GM21381 (cell line): Measurements from ENCODE around the gene PARP1.

Experiments
- ATAC-seq: cut with Tn5 transposase; IDR thresholded peaks from one replicate; pipeline ENCODE4 v1.9.1; 2021; ENCODE audit warnings: mild to moderate bottlenecking, moderate library complexity; ENCODE audit not compliant: unreplicated experiment

The PARP1 gene

DNA sequence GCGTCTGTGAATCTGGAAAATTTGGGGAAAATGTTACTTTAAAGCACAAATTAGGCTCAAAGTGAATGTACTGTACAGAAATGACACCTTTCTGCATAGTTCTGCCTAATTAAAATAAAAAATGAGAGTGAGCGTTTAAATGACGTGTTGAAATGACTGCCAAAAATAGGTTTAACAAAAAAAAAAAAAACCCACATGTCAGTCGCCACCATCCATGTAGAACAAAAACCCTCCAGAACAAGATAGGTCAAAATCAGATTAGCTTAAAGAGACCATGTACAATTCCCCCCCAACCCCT, 745 bp downstream of the PARP1 start:
- ATAC-seq, result no peak

DNA sequence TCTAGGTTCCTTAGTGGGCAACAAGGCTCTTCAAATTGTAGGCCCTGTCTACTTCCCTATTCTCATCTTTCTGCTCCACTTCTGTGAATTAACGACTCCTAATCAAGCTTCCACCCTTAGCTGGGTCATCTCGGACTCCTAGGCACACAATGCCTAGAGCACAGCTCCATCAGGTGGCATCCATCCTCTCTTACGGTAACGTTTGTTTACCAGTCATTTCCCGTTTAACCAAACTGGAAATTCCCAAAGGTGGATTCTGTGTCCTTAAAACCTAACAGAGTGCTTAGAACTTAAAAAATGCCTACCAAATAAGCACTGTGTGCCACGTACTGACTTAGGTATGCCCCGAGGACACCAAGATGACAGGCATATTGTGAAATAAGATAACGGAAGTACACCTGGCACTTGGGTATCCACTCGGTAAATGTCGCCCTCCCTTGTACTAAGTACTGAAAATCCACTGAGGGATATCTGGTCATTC, 1.5 kb downstream of the PARP1 start:
- no peak for ATAC-seq

DNA sequence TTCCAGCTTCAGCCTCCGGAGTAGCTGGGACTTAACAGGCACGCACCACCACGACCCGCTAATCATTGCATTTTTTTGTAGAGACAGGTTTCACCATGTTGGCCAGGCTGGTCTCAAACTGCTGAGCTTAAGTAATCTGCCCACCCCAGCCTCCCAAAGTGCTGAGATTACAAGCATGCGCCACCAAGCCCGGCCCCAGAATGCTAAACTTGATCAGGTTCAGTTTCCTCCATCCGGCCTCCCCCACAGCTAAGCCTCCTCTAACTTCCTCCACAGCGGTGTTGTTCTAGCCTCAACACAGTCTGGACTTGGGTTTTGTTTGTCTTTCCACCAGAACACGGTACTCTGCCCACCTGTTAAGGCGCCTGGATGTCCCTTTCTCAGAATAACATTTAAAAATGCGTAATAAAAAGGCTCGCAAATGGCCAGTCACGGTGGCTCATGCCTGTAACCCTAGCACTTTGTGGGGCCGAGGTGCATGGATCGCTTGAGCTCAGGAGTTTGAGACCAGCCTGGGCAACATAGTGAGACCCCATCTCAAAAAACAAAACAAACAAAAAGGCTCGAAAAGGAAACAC, 2.4 kb downstream of the PARP1 start:
- no peak for ATAC-seq

DNA sequence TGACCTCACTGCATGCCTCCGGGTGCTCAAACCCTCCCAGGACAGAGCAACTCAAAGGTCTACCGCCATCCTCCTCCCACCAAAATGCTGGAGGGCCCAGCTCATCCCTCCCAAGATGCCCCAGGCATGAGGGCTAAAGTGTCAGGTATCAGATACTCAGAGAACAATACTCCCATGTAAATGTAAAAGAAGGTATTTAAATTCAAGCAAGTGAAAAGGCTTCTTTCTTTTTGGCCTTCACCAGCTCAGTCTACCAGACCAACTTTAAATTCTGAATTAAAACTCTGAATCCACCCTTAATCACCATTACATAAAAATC, 3.0 kb downstream of the PARP1 start:
- no peak for ATAC-seq

DNA sequence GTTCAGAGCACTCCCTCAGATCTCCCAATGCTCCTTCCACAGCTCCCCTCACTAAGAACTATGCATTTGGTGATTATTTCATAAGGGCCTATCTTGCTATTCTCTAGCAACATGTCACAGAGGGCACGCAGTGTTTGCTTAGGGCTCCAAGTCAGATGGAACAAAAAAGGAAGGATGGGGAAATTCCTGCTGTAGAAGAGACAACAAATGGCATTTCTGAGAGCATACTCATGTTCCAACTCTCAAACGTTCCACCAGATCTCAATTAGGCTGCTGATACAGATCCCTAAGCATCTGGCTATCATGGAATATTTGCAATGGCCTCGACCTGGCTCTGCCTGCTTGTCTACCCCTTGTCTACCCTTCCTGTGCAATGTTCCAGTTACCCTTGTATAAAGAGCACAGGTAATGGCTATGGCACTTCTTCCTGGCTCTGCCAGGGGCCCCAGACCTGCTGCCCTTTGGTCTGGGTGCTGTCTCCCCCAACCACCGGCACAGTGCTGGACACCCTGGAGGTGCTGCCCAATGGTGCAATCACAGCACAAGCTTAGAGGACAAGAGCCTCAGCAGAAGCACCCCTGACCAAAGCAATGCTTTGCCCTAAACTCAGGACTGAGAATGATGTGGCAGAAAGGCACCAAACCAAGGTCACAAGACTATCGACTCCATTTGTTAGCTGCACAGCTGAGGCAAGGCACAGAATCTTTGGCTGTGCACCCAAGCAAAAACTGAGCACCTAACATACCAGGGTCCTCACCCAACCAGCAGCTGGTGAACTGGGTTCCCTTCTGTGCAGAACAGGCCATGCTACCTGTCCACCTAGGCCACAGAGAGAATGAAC, 3.6 kb downstream of the PARP1 start:
- no peak for ATAC-seq

DNA sequence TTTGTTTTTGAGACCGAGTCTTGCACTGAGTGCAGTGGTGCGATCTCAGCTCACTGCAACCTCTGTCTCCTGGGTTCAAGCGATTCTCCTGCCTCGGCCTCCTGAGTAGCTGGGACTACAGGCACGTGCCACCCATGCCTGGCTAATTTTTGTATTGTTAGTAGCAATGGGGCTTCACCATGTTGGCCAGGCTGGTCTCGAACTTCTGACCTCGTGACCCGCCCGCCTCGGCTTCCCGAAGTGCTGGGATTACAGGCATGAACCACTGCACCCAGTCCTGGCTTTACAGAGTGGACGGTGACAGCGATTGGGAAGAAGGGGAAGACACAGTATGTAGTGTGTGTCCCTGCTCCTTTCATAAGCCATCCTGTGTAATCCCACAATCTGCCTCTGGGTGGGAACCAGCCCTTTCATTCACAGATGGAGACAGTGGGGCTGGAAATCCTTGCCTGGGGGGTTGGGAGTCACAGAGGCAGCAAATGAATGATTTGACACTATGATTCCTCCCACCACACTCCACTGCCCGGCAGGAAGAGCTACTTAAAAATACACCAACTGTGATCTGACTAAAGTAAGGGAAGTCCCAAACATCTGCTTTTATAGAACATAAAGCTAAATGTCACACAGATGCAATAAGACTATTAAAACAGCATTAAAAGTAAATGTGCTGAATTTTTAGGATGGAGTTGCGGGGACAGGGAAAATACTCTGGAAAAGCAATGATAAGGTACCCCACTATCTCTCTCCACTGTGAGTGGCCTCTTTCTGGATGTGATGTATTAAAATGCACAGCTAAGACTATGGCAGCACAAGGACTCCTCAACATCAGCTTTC, 4.5 kb downstream of the PARP1 start:
- ATAC-seq, result no peak

DNA sequence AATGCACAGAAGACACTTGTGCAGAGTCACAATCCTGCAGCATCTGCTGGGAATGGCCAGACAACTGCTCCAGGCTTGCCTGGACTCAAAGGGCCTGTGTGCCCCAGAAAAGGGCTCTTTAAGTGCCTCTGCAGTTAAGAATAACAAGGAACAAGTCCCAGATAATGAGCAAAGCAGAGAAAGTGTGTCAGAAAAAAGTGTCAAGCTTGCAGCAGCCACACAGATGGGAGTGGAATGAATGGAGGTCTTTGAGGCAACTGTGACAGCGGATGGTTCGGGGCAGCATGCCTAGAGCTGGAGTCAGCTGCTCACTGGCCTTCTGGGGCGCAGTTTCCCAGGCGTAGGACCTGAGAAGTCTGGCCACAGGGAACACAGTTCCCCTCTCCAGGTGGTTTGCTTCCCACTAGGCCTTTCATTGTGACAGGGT, 5.1 kb downstream of the PARP1 start:
- no peak for ATAC-seq

DNA sequence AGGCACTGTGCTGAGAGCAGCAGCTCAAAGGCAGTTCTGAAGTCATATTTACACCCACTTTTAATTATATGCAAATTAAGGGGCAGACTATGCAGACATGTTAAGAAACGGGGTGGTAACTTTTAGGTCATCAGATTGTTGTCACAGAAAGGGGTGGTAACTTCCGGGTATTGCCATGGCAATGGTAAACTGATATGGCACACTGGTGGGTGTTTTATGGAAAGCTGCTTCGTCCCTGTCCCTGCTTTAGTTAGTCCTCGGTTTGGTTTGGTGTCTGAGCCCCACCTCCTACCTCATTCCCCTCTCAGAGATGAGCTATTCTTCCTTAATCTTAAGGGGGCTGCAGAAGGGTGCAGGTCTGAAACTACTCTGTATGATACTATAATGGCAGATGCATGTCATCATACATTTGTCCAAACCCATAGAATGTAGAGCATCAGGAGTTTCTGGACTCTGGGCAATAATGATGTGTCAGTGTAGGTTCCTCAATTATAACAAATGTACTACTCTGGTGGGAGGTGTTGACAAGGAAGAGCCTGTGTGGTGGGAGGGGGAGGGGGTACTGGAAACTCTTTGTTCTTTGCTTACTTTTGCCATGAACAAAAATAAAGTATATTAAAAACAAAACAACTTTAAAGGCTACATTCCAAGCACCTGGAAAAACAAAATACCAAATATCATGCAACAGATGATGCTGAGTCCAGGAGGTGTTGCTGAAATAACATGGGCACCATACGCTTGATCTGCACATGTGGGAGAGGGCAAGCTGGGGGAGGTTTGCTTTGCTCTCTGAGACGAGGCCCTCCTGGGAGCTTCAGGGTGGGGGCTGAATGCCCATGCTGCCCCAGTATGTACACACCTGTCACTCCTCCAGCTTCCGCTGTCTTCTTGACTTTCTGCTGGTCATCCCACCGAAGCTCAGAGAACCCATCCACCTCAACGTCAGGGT, 6.3 kb downstream of the PARP1 start:
- ATAC-seq, result no peak

DNA sequence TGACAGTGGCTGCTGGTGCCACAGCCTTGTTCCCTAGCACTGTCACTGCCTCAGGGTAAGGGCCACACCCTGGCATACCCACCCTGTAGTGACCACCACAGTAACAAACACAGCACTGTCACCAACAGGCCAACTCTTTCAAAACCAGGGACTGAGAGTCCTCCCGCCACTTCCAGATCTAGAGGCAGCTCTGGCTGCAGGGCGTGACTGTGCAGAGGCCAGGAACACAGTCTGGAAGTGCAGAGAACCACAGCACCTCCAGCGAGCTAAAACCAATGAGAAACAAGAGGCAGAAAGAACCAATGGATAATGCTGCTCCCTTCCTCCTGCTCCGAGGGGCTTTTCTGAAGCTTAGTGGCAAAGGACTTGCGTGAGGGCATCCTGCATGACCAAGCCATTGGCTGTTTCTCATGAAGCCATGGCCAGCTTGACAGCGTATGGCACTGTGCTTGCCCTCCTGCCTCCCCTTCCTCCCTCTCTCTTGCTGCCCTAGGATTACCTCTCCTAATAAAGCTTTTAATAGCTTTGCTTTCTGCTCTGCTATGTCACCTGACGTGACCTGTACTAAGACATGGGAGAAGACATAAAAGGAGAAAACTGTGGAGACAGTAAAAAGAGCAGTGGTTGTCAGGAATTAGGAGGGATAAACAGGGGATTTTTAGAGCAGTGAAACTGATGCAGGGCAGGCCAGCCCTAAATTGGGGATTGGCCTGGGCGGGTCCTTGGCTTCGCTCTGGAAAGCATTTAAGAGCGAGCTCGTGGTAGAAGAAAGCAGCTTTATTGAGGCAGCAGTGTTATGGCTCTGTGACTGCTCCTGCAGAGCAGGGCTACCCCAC, 7.2 kb downstream of the PARP1 start:
- ATAC-seq, result no peak

DNA sequence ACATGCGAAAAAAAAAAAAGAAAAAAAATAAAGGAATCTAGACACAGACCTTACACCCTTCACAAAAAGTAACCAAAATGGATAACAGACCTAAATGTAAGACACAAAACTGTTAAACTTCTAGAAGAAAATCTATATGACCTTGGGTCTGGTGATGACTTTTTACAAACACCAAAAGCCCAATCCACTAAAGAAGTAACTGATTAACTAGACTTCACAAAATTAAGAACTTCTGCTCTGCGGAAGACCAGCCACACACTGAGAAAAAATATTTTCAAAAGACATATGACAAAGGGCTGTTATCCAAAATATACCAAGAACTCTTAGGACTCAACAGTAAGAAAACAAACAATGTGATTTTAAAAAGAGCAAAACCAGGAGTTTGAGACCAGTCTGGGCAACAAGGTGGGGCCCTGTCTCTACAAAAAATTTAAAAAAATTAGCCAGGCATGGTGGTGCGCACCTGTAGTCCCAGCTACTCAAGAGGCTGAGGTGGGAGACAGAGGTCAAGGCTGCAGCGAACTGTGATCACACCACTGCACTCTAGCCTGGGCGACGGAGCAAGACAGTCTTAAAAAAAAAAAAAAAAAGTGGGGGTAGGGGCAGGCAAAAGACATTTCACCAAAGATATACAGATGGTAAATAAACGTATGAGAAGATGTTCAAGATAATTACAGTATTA, 9.8 kb downstream of the PARP1 start:
- no peak for ATAC-seq

DNA sequence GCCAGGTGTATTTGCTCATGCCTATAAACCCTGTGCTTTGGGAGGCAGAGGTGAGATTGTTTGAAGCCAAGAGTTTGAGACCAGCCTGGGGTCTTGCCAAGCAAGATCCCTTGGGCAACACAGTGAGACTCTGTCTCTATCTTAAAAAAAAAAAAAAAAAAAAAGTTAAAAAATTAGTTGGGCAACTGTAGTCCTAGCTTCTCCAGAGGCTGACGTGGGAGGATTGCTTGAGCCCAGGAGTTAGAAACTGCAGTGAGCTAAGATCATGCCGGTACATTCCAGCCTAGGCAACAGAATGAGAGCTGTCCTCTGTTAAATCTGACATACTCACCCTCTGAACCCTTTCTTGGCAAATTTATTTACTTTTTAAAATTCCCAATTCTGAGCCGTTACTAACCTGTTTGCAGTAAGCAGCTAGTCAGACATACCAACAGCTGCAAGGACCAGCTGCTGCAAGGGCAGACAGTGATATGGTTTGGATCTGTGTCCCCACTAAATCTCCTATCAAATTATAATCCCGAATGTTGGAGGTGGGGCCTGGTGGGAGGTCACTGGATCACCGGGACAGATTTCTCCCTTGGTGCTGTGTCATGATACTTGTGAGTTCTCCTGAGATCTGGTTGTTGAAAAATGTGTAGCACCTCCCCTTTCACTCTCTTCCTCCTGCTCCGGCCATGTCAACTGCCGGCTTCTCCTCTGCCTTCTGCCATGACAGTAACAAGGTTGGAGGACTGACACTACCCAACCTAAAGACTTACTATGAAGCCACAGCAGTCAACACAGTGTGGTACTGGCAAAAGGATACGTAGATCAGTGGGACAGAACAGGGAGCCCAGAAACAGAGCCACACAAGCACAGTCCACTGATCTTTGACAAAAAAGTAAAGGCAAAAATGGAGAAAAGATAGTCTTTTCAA, 10.6 kb downstream of the PARP1 start:
- no peak for ATAC-seq

DNA sequence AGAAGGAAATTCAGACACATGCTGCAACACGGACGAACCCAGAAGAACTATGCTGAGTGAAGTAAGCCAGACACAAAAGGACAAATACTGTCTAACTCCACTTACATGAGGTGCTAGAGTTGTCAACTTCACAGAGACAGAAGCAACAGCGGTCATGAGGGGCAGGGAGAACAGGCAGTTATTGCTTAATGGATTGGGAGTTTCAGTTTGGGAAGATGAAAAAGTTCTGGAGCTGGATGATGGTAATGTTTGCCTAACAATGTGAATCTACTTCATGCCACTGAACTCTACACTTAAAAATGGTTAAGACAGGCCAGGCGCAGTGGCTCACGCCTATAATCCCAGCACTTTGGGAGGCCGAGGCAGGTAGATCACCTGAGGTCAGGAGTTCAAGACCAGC, 12.1 kb downstream of the PARP1 start:
- no peak for ATAC-seq

DNA sequence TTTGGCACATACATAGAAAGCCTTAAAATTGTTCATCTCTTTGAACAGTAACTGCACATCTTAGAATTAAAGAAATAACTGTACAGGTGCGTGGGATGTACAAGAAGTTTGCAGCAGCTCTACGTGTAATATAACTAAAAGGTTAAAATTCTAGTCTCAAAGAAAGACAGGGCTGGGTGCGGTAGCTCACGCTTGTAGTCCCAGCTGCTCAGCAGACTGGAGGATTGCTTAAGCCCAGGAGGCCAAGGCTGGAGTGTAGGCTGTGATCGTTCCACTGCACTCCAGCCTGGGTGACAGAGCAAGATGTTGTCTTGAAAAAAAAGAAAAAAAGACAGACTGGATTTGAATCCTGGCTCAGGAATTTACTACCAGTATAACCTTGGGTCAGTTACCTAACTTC, 13.4 kb downstream of the PARP1 start:
- ATAC-seq, result no peak

DNA sequence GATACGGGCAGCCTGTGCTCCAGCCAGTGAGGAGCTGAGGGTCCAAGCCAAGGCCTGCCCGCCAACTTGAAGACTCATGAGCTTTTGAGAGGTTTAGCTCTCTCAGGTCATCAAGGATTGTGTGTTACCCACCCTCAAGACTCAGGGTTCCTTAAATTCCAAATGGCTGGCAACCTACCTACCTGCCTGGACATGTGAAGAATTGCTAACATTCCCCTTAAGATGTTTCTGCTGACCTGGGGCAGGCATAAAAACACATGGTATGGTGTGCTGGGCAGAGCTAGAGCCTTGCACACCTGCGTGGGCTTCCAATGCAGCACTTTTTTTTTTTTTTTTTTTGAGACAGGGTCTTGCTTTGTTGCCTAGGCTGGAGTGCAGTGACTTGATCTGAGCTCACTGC, 17.2 kb downstream of the PARP1 start:
- ATAC-seq, result no peak

DNA sequence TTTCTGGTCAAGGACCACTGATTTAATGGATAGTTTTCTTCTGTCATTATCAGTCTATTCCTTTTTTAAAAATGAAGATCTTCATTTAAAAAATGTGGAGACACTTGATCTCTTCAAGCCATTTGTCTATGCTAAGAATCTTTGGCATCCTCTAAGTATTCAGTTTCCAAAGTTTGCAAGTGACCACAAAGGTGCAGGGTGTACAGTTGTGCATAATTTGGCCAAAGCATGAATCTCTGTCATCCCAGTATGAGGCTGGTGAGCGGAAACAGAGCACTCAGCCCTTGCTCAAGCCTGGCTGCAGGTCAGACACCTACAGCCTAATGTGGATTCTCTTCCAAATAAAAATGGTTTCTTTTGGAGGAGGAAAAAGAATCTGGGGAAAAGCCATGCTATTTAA, 19.8 kb downstream of the PARP1 start:
- ATAC-seq, result no peak

DNA sequence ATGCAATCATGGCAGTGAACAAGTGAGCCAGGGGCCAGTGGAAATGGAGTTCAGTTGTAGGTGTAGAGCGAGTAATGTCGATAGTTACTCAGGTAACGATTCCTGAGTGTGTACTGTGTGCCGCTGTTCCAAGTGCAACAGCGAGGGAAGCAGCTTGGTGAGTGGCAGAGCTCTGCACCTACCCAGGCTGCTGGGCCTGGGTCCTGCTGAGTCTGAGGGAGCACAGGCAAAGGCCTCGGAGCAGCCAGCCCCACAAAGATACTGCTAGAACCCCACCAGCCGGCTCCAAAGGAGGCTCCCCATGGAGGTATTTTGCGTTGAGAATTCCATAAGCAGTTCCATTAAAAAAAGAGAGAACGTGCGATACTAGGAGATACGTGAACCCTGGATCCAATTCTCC, 23.2 kb downstream of the PARP1 start:
- ATAC-seq, result no peak

DNA sequence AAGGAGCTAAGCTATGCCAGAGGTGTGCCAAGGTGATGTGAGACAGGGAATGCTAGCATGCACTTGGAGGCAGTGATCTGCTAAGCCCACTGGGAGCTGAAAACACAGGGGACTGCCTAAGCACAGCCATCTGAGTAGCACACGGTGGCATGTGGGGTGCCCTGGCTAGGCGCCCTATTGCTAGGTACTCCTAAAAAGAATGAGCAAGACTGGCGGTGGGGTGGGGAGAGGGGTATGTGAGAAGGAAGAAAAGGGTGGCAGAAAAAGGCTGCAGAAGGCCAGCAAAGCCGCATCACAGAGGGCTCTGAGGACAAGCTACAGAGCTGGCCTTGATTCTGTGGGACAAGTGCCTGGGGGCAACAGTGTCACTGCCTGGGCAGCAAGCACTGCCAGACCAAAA, 23.9 kb downstream of the PARP1 start:
- ATAC-seq, result no peak

DNA sequence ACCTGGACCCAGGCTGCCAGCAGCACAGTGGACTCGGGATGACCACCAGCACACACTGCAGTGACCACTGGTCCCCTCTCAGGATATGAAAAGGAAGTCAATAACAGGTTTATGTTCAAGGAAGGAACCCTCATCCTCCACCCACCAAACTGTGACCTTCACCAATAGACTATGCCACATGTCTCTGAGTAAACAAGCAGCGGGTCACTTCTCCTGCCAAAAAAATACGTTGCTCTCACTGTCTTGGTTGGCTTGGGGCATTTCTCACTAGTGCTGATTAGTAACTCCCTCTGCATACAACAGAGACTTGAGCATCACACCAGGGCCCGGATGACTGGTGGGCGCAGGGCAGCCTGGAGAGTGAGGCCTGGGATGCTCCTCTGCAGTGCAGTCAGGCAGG, 25.9 kb downstream of the PARP1 start:
- ATAC-seq, result no peak
